H9 (cell line): ENCODE results near the gene GABRA6. TPM values are rescaled to one million over a fixed set of nuclear protein-coding genes. Genes with fewer than 3 reads are reported as not detected.

Experiments used
- DNase-seq: peaks from one replicate; pipeline ENCODE4 v3.0.0-alpha.2; 2017
- H2AFZ ChIP-seq: one replicate; pipeline ENCODE4 v1.6.1; 2013; ENCODE audit warnings: mild to moderate bottlenecking, low read length, control low read depth, moderate library complexity
- H2AK5ac ChIP-seq: 2 replicates; pipeline ENCODE4 v1.6.1; 2013; ENCODE audit warnings: low read length, control low read depth, mixed read lengths; ENCODE audit not compliant: insufficient read length
- H2BK120ac ChIP-seq: one replicate; pipeline ENCODE4 v1.6.1; 2013; ENCODE audit warnings: low read depth, mild to moderate bottlenecking, low read length, control low read depth, inconsistent platforms; ENCODE audit not compliant: poor library complexity, severe bottlenecking
- H2BK12ac ChIP-seq: 2 replicates; pipeline ENCODE4 v1.6.1; 2013; ENCODE audit warnings: low read length, control low read depth, mixed read lengths, low read depth; ENCODE audit not compliant: insufficient read length
- H2BK15ac ChIP-seq: 2 replicates; pipeline ENCODE4 v1.6.1; 2013; ENCODE audit warnings: low read depth, low read length, control low read depth
- H2BK20ac ChIP-seq: one replicate; pipeline ENCODE4 v1.6.1; 2013; ENCODE audit warnings: low read depth, mild to moderate bottlenecking, low read length, control low read depth, inconsistent platforms; ENCODE audit not compliant: poor library complexity, severe bottlenecking
- H2BK5ac ChIP-seq: 2 replicates; pipeline ENCODE4 v1.6.1; 2013; ENCODE audit warnings: low read length, control low read depth, mixed read lengths; ENCODE audit not compliant: insufficient read length
- H3K14ac ChIP-seq: 2 replicates; pipeline ENCODE4 v1.6.1; 2013; ENCODE audit warnings: low read length, control low read depth; ENCODE audit not compliant: insufficient read depth
- H3K18ac ChIP-seq: 2 replicates; pipeline ENCODE4 v1.6.1; 2013; ENCODE audit warnings: low read depth, mild to moderate bottlenecking, mixed read lengths, low read length, control low read depth; ENCODE audit not compliant: insufficient read length
- H3K23ac ChIP-seq: 2 replicates; pipeline ENCODE4 v1.6.1; 2013; ENCODE audit warnings: low read length, control low read depth, mixed read lengths, low read depth; ENCODE audit not compliant: insufficient read length
- H3K23me2 ChIP-seq: 2 replicates; pipeline ENCODE4 v1.6.1; 2013; ENCODE audit warnings: low read depth, mild to moderate bottlenecking, mixed read lengths, low read length, control low read depth; ENCODE audit not compliant: insufficient read length, poor library complexity, severe bottlenecking
- H3K27ac ChIP-seq: 2 replicates; pipeline ENCODE4 v1.5.1; 2013; ENCODE audit warnings: low read length, control low read depth, mixed read lengths, low read depth; ENCODE audit not compliant: insufficient read length
- H3K27me3 ChIP-seq: 2 replicates; pipeline ENCODE4 v1.6.1; 2013; ENCODE audit warnings: low read length, control low read depth, inconsistent platforms; ENCODE audit not compliant: insufficient read depth
- H3K4ac ChIP-seq: 2 replicates; pipeline ENCODE4 v1.6.1; 2013; ENCODE audit warnings: low read depth, mild to moderate bottlenecking, control low read depth, inconsistent platforms, low read length, moderate library complexity
- H3K4me1 ChIP-seq: 2 replicates; pipeline ENCODE4 v1.6.1; 2013; ENCODE audit warnings: low read length, control low read depth, inconsistent platforms; ENCODE audit not compliant: insufficient read depth
- H3K4me2 ChIP-seq: 2 replicates; pipeline ENCODE4 v1.6.1; 2013; ENCODE audit warnings: low read length, control low read depth, mixed read lengths; ENCODE audit not compliant: insufficient read length, insufficient read depth
- H3K56ac ChIP-seq: 2 replicates; pipeline ENCODE4 v1.6.1; 2013; ENCODE audit warnings: low read depth, mild to moderate bottlenecking, mixed read lengths, low read length, control low read depth; ENCODE audit not compliant: insufficient read length
- H3K79me1 ChIP-seq: 2 replicates; pipeline ENCODE4 v1.6.1; 2013; ENCODE audit warnings: low read depth, mild to moderate bottlenecking, moderate library complexity, low read length, control low read depth, inconsistent platforms; ENCODE audit not compliant: insufficient read depth, poor library complexity, severe bottlenecking
- H3K79me2 ChIP-seq: 2 replicates; pipeline ENCODE4 v1.6.1; 2013; ENCODE audit warnings: low read length, control low read depth, inconsistent platforms; ENCODE audit not compliant: insufficient read depth
- H3K9ac ChIP-seq: 2 replicates; pipeline ENCODE4 v1.6.1; 2013; ENCODE audit warnings: low read length, control low read depth, mixed read lengths; ENCODE audit not compliant: insufficient read length; ENCODE audit errors: extremely low read depth
- H3K9me3 ChIP-seq: one replicate; pipeline ENCODE4 v1.6.1; 2013; ENCODE audit warnings: low read depth, low read length, inconsistent platforms; ENCODE audit not compliant: control insufficient read depth
- H3T11ph ChIP-seq: one replicate; pipeline ENCODE4 v1.6.1; 2013; ENCODE audit warnings: mild to moderate bottlenecking, low read length, control low read depth, inconsistent platforms
- H4K20me1 ChIP-seq: one replicate; pipeline ENCODE4 v1.6.1; 2013; ENCODE audit not compliant: control insufficient read depth, insufficient read length, insufficient read depth
- H4K5ac ChIP-seq: 2 replicates; pipeline ENCODE4 v1.6.1; 2013; ENCODE audit warnings: low read depth, mild to moderate bottlenecking, mixed read lengths, low read length, control low read depth; ENCODE audit not compliant: insufficient read length
- H4K8ac ChIP-seq: replicated peaks from 2 replicates; pipeline ENCODE4 v1.6.1; 2013; ENCODE audit warnings: low read length, control low read depth, mixed read lengths, low read depth; ENCODE audit not compliant: insufficient read length
- H4K91ac ChIP-seq: 2 replicates; pipeline ENCODE4 v1.6.1; 2013; ENCODE audit warnings: low read depth, mild to moderate bottlenecking, moderate library complexity, mixed read lengths, low read length, control low read depth; ENCODE audit not compliant: insufficient read length
- H3K27ac Mint-ChIP-seq, 3 experiments: 2 replicates in 2 of 3; 3 replicates in 1 of 3; pipeline ENCODE4 v1.8.0; 2020 to 2021; ENCODE audit warnings: mixed read lengths in 3 of 3, mild to moderate bottlenecking in 1 of 3, moderate library complexity in 1 of 3
- H3K27me3 Mint-ChIP-seq: 2 replicates; pipeline ENCODE4 v1.8.0; 2021; ENCODE audit warnings: low read depth, mild to moderate bottlenecking, moderate library complexity, mixed read lengths
- H3K36me3 Mint-ChIP-seq, 3 experiments: 2 replicates in 2 of 3; 3 replicates in 1 of 3; pipeline ENCODE4 v1.8.0; 2020 to 2021; ENCODE audit warnings: low read depth in 3 of 3, mixed read lengths in 3 of 3; ENCODE audit not compliant: insufficient read depth in 1 of 3
- H3K4me1 Mint-ChIP-seq, 2 experiments: 2 replicates each; pipeline ENCODE4 v1.8.0; 2020; ENCODE audit warnings: mixed read lengths in 2 of 2
- H3K4me3 Mint-ChIP-seq, 2 experiments: 2 replicates in 1 of 2; 3 replicates in 1 of 2; pipeline ENCODE4 v1.8.0; 2020 to 2021; ENCODE audit warnings: mild to moderate bottlenecking in 2 of 2, mixed read lengths in 2 of 2, moderate library complexity in 1 of 2
- H3K9me3 Mint-ChIP-seq, 2 experiments: 2 replicates in 1 of 2; 3 replicates in 1 of 2; pipeline ENCODE4 v1.8.0; 2020; ENCODE audit warnings: mild to moderate bottlenecking in 2 of 2, mixed read lengths in 2 of 2, moderate library complexity in 1 of 2
- CTCF ChIP-seq: fragments of 200-600 bp; sonication (generic); conservative IDR thresholded peaks from 3 replicates; pipeline ENCODE4 v1.8.0; 2021; ENCODE audit warnings: antibody characterized with exemption, mild to moderate bottlenecking
- WGBS: extraction: QIAGEN DNeasy Blood & Tissue Kit; methylation state at CpG from one replicate; pipeline ENCODE4 v1.1.7; 2013; ENCODE audit warnings: missing lambda C conversion rate, low lambda C conversion rate, mixed read lengths; ENCODE audit not compliant: insufficient read length; ENCODE audit errors: extremely low coverage; 5-methylcytosine and 5-hydroxymethylcytosine counted together
- total RNA-seq: library from RNA; stranded (reverse); gene quantifications from 2 replicates; pipeline ENCODE4 v1.2.1, GENCODE V29; 2021

GABRA6 gene
- total RNA-seq, 1 experiment from 2014 or later = not detected

- no peak overlapping the region for H2AK5ac ChIP-seq
- Mint-ChIP-seq H3K27ac (no peak overlapping the region), H3K9me3 (peaks cover 0 to 2% of the 10 kb centered on the region in 2 experiments; a peak in 1 of 5 replicates), H3K4me1 (no peaks in the 10 kb centered on the region), H3K36me3 (no peaks in the 10 kb centered on the region), H3K4me3 (no peak overlapping the region), H3K27me3 (no peaks in the 10 kb centered on the region)
- no peak overlapping the region for H4K91ac ChIP-seq
- no peak overlapping the region for H3K56ac ChIP-seq
- H3K14ac ChIP-seq = no peak overlapping the region
- no peak overlapping the region for H2BK20ac ChIP-seq
- no peak overlapping the region for H4K8ac ChIP-seq
- H4K5ac ChIP-seq = no peak overlapping the region
- H2BK15ac ChIP-seq = no peak overlapping the region
- H3K79me1 ChIP-seq = no peaks in the 10 kb centered on the region
- H3K27ac ChIP-seq = no peak overlapping the region
- peak; percentile 42 for DNase-seq
- H3K4me1 ChIP-seq = no peaks in the 10 kb centered on the region
- H3K4me2 ChIP-seq = no peak overlapping the region
- WGBS = no CpG with 5 or more reads among the region's 10 CpGs
- H3K18ac ChIP-seq = no peak overlapping the region
- no peaks in the 10 kb centered on the region for H3K23me2 ChIP-seq
- no peak overlapping the region for H3K23ac ChIP-seq
- no peaks in the 10 kb centered on the region for H3K9me3 ChIP-seq
- no peak overlapping the region for H2BK5ac ChIP-seq
- no peak overlapping the region for H3K4ac ChIP-seq
- H2BK120ac ChIP-seq = no peak overlapping the region
- no peak overlapping the region for H2BK12ac ChIP-seq
- H4K20me1 ChIP-seq = no peaks in the 10 kb centered on the region
- TF ChIP-seq CTCF = peak; percentile 15; the same call in 2 of the 3 replicates
- no peak overlapping the region for H2AFZ ChIP-seq
- no peaks in the 10 kb centered on the region for H3K27me3 ChIP-seq
- H3K9ac ChIP-seq = no peak overlapping the region
- H3K79me2 ChIP-seq = no peaks in the 10 kb centered on the region
- H3T11ph ChIP-seq = no peak overlapping the region
These were observed 65.7 kb downstream of the GABRA6 start for GRCh38 chr5:161751265-161751664.

Other genes starting within 250 kb of the GABRA6 start
- gene GABRB2, start 139.0 kb upstream of the GABRA6 start, total RNA-seq = 0.20 and 0.26 TPM in 2 replicates
- gene GABRA1, start 162.4 kb downstream of the GABRA6 start, total RNA-seq = not detected in 2 replicates